Activated CD4-positive, CD25-positive, alpha-beta regulatory T cell treated with anti-CD3 and anti-CD28 coated beads, Interleukin-2, amount 50 U/mL, for 72 hours (primary cell): ENCODE measurements around the gene RASGEF1C.

ENCODE experiments used
- DNase-seq: peaks from one replicate; pipeline ENCODE4 v3.0.0; 2021

Gene RASGEF1C

GRCh38 chr5:180079702-180080466, 129.1 kb downstream of the RASGEF1C start:
- no peak for DNase-seq

- DNase-seq, result no peak
Measured at GRCh38 chr5:180078348-180078747, 130.7 kb downstream of the RASGEF1C start.

GRCh38 chr5:180077594-180078284, 131.3 kb downstream of the RASGEF1C start:
- no peak for DNase-seq

GRCh38 chr5:180075703-180076102, 133.3 kb downstream of the RASGEF1C start:
- DNase-seq, result no peak

GRCh38 chr5:180074462-180074861, 134.5 kb downstream of the RASGEF1C start:
- no peak for DNase-seq

- DNase-seq, result no peak
Measured at GRCh38 chr5:180072556-180072955, 136.5 kb downstream of the RASGEF1C start.

- DNase-seq, result no peak
Measured at GRCh38 chr5:180072256-180072548, 136.8 kb downstream of the RASGEF1C start.

- DNase-seq, result peak; percentile 89
Measured at GRCh38 chr5:180071531-180072255, 137.3 kb downstream of the RASGEF1C start, which contains the start of gene RNF130. TSS of gene RNF130 (minus strand) at chr5:180071759. CDS start at chr5:180071702, 57 bp downstream.

GRCh38 chr5:180070756-180071530, 138.1 kb downstream of the RASGEF1C start:
- DNase-seq, result no peak

- no peak for DNase-seq
Measured at GRCh38 chr5:180069589-180070247, 139.3 kb downstream of the RASGEF1C start.

GRCh38 chr5:180068519-180069090, 140.4 kb downstream of the RASGEF1C start:
- DNase-seq, result no peak

- DNase-seq, result no peak
Measured at GRCh38 chr5:180067986-180068385, 141.0 kb downstream of the RASGEF1C start.

GRCh38 chr5:180060192-180060591, 148.8 kb downstream of the RASGEF1C start:
- no peak for DNase-seq

GRCh38 chr5:180059326-180059725, 149.7 kb downstream of the RASGEF1C start:
- no peak for DNase-seq

- no peak for DNase-seq
Measured at GRCh38 chr5:180056153-180056552, 152.9 kb downstream of the RASGEF1C start.

- no peak for DNase-seq
Measured at GRCh38 chr5:180054226-180054625, 154.8 kb downstream of the RASGEF1C start.

- no peak for DNase-seq
Measured at GRCh38 chr5:180053061-180053602, 155.9 kb downstream of the RASGEF1C start.

- DNase-seq, result no peak
Measured at GRCh38 chr5:180052211-180052818, 156.7 kb downstream of the RASGEF1C start.
